GM21825 (cell line): ENCODE measurements around the gene ZNF341.

ENCODE experiments used
- ATAC-seq: cut with Tn5 transposase; IDR thresholded peaks from one replicate; pipeline ENCODE4 v1.9.1; 2021; ENCODE audit warnings: mild to moderate bottlenecking, moderate library complexity; ENCODE audit not compliant: unreplicated experiment

ZNF341 gene

GRCh38 chr20:33766686-33767085 lies 34.9 kb downstream of the ZNF341 start:
- no peak for ATAC-seq

- no peak for ATAC-seq
Observed at GRCh38 chr20:33767777-33768138, 36.0 kb downstream of the ZNF341 start.

- no peak for ATAC-seq
Observed at GRCh38 chr20:33769043-33769442, 37.2 kb downstream of the ZNF341 start.

GRCh38 chr20:33770005-33770404 lies 38.2 kb downstream of the ZNF341 start:
- ATAC-seq, result no peak

GRCh38 chr20:33771938-33772337 lies 40.1 kb downstream of the ZNF341 start:
- no peak for ATAC-seq

GRCh38 chr20:33772439-33772838 lies 40.6 kb downstream of the ZNF341 start:
- ATAC-seq, result no peak

GRCh38 chr20:33773412-33774089 lies 41.8 kb downstream of the ZNF341 start:
- ATAC-seq, result peak; percentile 58

GRCh38 chr20:33777816-33778215 lies 46.0 kb downstream of the ZNF341 start:
- no peak for ATAC-seq

DNA sequence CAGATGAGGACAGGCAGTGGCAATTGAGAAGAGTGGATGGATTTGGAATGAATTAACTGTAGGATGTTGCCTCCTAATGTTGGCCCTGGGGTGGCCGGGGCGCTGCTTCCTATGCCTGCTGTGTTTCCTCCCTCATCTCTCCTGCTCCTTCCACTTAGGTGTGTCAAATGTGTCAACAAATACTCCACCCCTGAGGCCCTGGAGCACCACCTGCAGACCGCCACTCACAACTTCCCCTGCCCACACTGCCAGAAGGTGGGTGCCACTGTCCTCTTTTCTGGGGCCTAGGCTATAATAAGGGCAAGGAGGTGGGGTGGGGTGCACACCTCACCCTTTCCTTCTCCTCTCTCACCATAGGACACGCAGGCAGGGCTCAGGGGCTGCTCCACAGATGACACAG lies 49.3 kb downstream of the ZNF341 start:
- ATAC-seq, result no peak

DNA sequence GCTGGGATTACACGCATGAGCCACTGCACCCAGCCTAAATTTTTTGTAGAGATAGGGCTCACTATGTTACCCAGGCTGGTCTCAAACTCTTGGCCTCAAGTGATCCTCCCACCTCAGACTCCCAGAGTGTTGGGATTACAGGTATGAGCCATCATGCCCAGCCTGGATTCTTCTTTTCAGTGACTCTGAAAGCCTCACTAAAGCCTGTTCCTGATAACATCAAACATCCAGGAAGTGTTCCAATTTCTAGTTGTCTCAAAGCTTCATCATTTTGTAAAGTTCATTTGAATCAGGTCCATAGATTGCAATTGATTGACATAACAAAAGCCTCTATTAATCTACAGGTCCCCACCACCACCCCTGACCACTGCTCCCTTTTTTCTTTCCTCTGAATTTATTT lies 50.1 kb downstream of the ZNF341 start:
- ATAC-seq, result no peak

DNA sequence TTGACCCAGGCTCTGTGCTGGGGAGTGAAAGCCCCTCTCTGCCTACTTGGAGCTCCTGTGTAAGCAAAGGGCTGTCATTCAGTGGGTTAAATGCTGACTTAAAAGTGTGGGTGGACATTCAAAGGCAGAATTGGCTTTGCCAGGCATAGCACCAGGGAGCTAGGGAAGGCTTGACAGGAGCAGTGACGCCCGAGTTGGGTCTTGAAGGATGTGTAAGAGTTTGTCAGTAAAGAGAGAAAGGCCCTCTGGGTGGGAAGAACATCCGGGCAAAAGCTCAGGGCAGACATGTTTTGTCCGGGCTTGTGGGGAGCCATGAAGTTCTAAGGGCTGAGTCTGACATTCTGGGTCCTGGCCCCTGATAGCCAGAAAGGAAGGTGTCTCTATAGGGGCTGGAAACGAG lies 51.5 kb downstream of the ZNF341 start:
- ATAC-seq, result no peak

- no peak for ATAC-seq
Observed at GRCh38 chr20:33783818-33784217, 52.0 kb downstream of the ZNF341 start.

GRCh38 chr20:33784225-33784624 lies 52.4 kb downstream of the ZNF341 start:
- no peak for ATAC-seq

DNA sequence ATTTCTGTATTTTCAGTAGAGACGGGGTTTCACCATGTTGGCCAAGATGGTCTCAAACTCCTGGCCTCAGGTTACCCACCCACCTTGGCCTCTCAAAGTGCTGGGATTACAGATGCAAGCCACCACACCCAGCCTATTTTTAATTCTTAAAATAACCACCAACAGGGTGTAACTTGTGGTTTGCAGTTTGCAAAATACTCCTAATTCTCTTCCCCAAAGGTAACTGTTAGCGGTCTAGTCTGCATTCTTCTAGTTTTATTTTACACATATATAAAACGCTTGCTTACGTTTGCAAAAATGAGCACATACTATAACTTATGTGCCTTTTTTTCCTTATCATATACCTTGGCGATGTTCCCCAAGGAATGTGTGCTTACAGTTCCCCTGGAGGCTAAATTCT lies 53.7 kb downstream of the ZNF341 start:
- no peak for ATAC-seq

- ATAC-seq, result no peak
Observed at GRCh38 chr20:33787253-33787891, 55.6 kb downstream of the ZNF341 start.

DNA sequence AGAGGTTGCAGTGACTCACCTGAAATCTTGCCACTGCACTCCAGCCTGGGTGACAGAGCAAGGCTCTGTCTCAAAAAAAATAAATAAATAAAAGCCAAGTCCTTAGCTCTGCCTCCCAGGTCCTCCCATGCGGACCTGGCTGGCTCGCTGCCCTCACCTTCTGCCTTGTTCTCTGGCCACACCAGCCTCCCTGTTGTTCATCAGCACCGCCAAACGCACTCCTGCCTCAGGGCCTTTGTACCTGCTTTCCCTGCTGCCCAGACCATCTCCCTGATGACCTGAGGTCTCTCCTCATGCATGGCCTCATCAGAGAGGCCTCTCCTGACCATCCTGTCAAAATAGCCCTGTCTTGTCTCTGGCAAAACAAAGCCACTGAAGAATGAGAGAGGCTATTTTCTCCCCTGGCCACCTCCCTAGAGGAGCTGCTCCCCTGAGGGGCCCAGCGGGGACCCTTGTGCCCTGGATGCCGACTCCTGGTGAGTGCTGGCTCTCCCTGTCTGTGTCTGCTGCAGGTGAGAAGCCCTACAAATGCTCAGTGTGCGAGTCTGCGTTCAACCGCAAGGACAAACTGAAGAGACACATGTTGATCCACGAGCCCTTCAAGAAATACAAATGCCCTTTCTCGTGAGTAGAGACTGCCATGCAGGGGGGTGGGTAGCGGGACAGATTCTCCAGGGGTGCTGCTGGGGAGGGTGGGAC lies 56.7 kb downstream of the ZNF341 start:
- no peak for ATAC-seq

GRCh38 chr20:33789109-33789857 lies 57.5 kb downstream of the ZNF341 start:
- ATAC-seq, result no peak

DNA sequence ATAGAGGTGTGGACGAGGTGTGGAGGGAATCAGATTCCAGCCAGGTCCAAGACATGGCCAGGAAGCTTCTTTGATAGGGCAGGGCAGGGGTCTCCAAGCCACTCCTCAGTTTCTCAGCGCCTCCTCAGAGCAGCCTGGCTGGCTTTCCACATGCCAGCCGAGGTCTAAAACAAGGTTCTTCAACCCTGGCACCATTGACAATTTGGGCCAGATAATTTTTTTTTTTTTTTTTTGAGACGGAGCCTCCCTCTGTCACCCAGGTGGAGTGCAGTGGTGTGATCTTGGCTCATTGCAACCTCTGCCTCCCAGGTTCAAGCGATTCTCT lies 58.0 kb downstream of the ZNF341 start:
- no peak for ATAC-seq

- ATAC-seq, result no peak
Observed at GRCh38 chr20:33790566-33790965, 58.8 kb downstream of the ZNF341 start.

DNA sequence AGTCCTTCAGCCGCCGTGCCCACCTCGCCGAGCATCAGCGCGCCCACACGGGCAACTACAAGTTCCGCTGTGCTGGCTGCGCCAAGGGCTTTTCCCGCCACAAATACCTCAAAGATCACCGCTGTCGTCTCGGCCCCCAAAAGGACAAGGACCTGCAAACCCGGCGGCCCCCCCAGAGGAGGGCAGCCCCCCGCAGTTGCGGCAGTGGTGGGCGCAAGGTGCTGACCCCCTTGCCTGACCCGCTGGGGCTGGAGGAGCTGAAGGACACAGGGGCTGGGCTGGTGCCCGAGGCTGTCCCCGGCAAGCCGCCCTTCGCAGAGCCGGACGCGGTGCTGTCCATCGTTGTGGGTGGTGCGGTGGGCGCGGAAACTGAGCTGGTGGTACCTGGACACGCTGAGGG lies 59.2 kb downstream of the ZNF341 start:
- ATAC-seq, result no peak

- no peak for ATAC-seq
Observed at GRCh38 chr20:33791540-33791939, 59.7 kb downstream of the ZNF341 start.
